HepG2 (cell line): ENCODE data around the gene PLXNA4. TPM values are rescaled to one million over a fixed set of nuclear protein-coding genes. Genes with fewer than 3 reads are reported as not detected.

Source experiments
- ATAC-seq: fragments of 200-7000 bp; cut with Tn5 transposase; 3 replicates; pipeline ENCODE4 v1.9.1; 2020; ENCODE audit warnings: mild to moderate bottlenecking, moderate library complexity
- BruUV-seq: library from RNA; stranded (reverse); fragments of 400-500 nt; replicated peaks from 2 replicates; lab custom pipeline; 2021; lab: Mats Ljungman, UMichigan
- CTCF ChIA-PET: fragments of 300-600 bp; formaldehyde crosslinking; extraction: SDS; loops from one replicate; lab custom pipeline; 2021; ENCODE audit warnings: low total read pairs, inconsistent platforms, low intra/inter-chr PET ratio; lab: Yijun Ruan, JAX
- POLR2A ChIA-PET: fragments of 350-600 bp; sonication (Branson Sonifier 250); formaldehyde crosslinking; loops from one replicate; lab custom pipeline; 2020; ENCODE audit warnings: antibody characterized with exemption, inconsistent platforms; lab: Yijun Ruan, JAX
- DNase-seq: peaks from one replicate; pipeline ENCODE4 v3.0.0-alpha.2; 2015; ENCODE audit warnings: low spot score
- FAIRE-seq: peaks from 3 replicates; lab custom pipeline; 2011; peaks lifted over from hg19 to GRCh38; lab: Jason Lieb, UNC
- H2AFZ ChIP-seq: one replicate; pipeline ENCODE4 v1.6.1; 2011; ENCODE audit warnings: low read length, inconsistent platforms
- H3K27ac ChIP-seq: fragments of 300-600 bp; 3 replicates; pipeline ENCODE4 v1.8.0; 2011; ENCODE audit warnings: mixed run types, mild to moderate bottlenecking, mixed read lengths, low read length, inconsistent platforms; ENCODE audit not compliant: insufficient read depth; ENCODE audit errors: extremely low read length
- H3K27me3 ChIP-seq, 2 experiments: fragments of 200-600 bp in 1 of 2; 2 replicates in 1 of 2; 3 replicates in 1 of 2; pipeline versions ENCODE4 v1.6.0 to v1.8.0; 2011; ENCODE audit warnings: low read length in 2 of 2, mild to moderate bottlenecking in 2 of 2, moderate library complexity in 2 of 2, inconsistent platforms in 1 of 2; ENCODE audit not compliant: insufficient read depth in 2 of 2, control insufficient read depth in 1 of 2
- H3K36me3 ChIP-seq, 2 experiments: fragments of 200-600 bp in 1 of 2; replicated peaks in 1 of 2; 2 replicates in 1 of 2; 3 replicates in 1 of 2; pipeline versions ENCODE4 v1.5.1 to v1.8.0; 2011; ENCODE audit warnings: low read length in 2 of 2, inconsistent platforms in 1 of 2; ENCODE audit not compliant: insufficient read depth in 2 of 2, control insufficient read depth in 1 of 2
- H3K4me1 ChIP-seq: 2 replicates; pipeline ENCODE4 v1.5.1; 2012; ENCODE audit warnings: low read length, inconsistent platforms; ENCODE audit not compliant: insufficient read depth
- H3K4me2 ChIP-seq: 2 replicates; pipeline ENCODE4 v1.6.0; 2011; ENCODE audit warnings: low read depth, low read length, inconsistent platforms
- H3K4me3 ChIP-seq, 3 experiments: fragments of 200-600 bp in 1 of 3; sonication (generic), shearing (Covaris generic) in 1 of 3; replicated peaks in 1 of 3; 2 replicates each; pipeline ENCODE4 v1.5.1; 2011 to 2016; ENCODE audit warnings: low read length in 3 of 3, inconsistent platforms in 2 of 3, low read depth in 2 of 3, mild to moderate bottlenecking in 2 of 3, control low read depth in 1 of 3, mixed read lengths in 1 of 3; ENCODE audit not compliant: insufficient read depth in 1 of 3
- H3K79me2 ChIP-seq: one replicate; pipeline ENCODE4 v1.6.1; 2011; ENCODE audit warnings: low read length, inconsistent platforms; ENCODE audit not compliant: insufficient read depth
- H3K9ac ChIP-seq: 2 replicates; pipeline ENCODE4 v1.6.0; 2011; ENCODE audit warnings: mild to moderate bottlenecking, low read depth, low read length, inconsistent platforms; ENCODE audit not compliant: insufficient read depth
- H3K9me3 ChIP-seq: 2 replicates; pipeline ENCODE4 v1.5.1; 2012; ENCODE audit warnings: mild to moderate bottlenecking, low read length
- H4K20me1 ChIP-seq: 2 replicates; pipeline ENCODE4 v1.6.0; 2011; ENCODE audit warnings: inconsistent platforms, mild to moderate bottlenecking, low read length, moderate library complexity; ENCODE audit not compliant: insufficient read depth
- NFE2 ChIP-seq: sonication (generic); formaldehyde crosslinking; IDR thresholded peaks from 2 replicates; pipeline ENCODE4 v1.4.0; 2020; ENCODE audit warnings: missing genetic modification reagents
- ZNF646 ChIP-seq: sonication (generic); formaldehyde crosslinking; IDR thresholded peaks from 2 replicates; pipeline ENCODE4 v1.9.0; 2021; ENCODE audit warnings: mild to moderate bottlenecking, missing genetic modification reagents
- ZNF75D ChIP-seq: sonication (generic); formaldehyde crosslinking; IDR thresholded peaks from 2 replicates; pipeline ENCODE4 v1.8.1; 2023; ENCODE audit warnings: missing genetic modification reagents, mild to moderate bottlenecking, borderline replicate concordance
- WGBS: methylation state at CpG from one replicate; pipeline ENCODE4 v1.1.6; 2017; ENCODE audit warnings: low lambda C conversion rate; 5-methylcytosine and 5-hydroxymethylcytosine counted together
- in situ Hi-C: cut with HindIII; loops from 2 replicates; pipeline ENCODE4 v1.10.0; 2017; ENCODE audit warnings: low pct_unique_long_range_greater_than_20kb; ENCODE audit not compliant: extremely low pct_ligation_motif_present
- intact Hi-C: fragments of 100-400 bp; cut with micrococcal nuclease; formaldehyde crosslinking; loops from one replicate; pipeline ENCODE4 v1.10.0; 2022; ENCODE audit not compliant: unreplicated experiment
- polyA plus RNA-seq, 8 experiments: library from polyadenylated mRNA; depleted of rRNA in 3 of 8; stranded (reverse) in 7 of 8; unstranded in 1 of 8; fragments of >200 nt; fragmentation: Illumina TruSeq in 4 of 8; extraction: Trizol in 4 of 8; gene quantifications; 2 replicates each; pipeline versions ENCODE4 v1.2.1 to v1.2.3, GENCODE V29; 2011 to 2016; ENCODE audit warnings: low read depth in 4 of 8, missing spikeins in 1 of 8, mixed read lengths in 1 of 8; ENCODE audit not compliant: insufficient read depth in 1 of 8
- total RNA-seq, 5 experiments: library from RNA; depleted of rRNA; stranded (reverse); fragments of >200 nt; fragmentation: Illumina TruSeq; extraction: Trizol; gene quantifications; 2 replicates each; pipeline ENCODE4 v1.2.3, GENCODE V29; 2016; ENCODE audit warnings: low read depth in 1 of 5

PLXNA4 gene
- total and polyA plus RNA-seq, 2 of the 13 experiments (the other 11 are each of a cell fraction or from before 2014, with no cell fraction given): 0.01 to 0.04 TPM

- no TSS peak for BruUV-seq
- H3K27me3 ChIP-seq: peaks cover 0 to 44% of the 10 kb centered on the region in 2 experiments; a peak in 4 of 5 replicates
- no peak overlapping the region for H3K4me2 ChIP-seq
- ChIA-PET POLR2A (no interaction called here), CTCF (no interaction called here)
- no peaks in the 10 kb centered on the region for H4K20me1 ChIP-seq
- H3K4me1 ChIP-seq: no peaks in the 10 kb centered on the region
- in situ Hi-C loops (no loop called here), intact Hi-C loops (no loop called here)
- H3K9ac ChIP-seq: no peak overlapping the region
- H3K4me3 ChIP-seq: no peak overlapping the region
- H3K9me3 ChIP-seq: no peaks in the 10 kb centered on the region
- H3K79me2 ChIP-seq: no peaks in the 10 kb centered on the region
- no peak for FAIRE-seq
- no peak overlapping the region for H3K27ac ChIP-seq
- no peaks in the 10 kb centered on the region for H3K36me3 ChIP-seq
- ATAC-seq: peak; percentile 34; the same call in 1 of the 3 replicates
- WGBS: 26% methylated on average over 8 of the region's 8 CpGs
- TF ChIP-seq NFE2 (CRISPR knock-in tag): no peak
- no peak for TF ChIP-seq ZNF75D (CRISPR knock-in tag)
- TF ChIP-seq ZNF646 (CRISPR knock-in tag): no peak
- H2AFZ ChIP-seq: no peak overlapping the region
- DNase-seq: no peak
Measured at GRCh38 chr7:132078891-132079735, 497.2 kb downstream of the PLXNA4 start.
